Stimulated activated CD4-positive, alpha-beta T cell treated with anti-CD3 and anti-CD28 coated beads, Interleukin-4, amount 100 ng/mL, for 48 hours (primary cell): ENCODE measurements around the gene CTNND2.

Experiments used
- DNase-seq, 2 donors: peaks; one replicate each; pipeline ENCODE4 v3.0.0-alpha.2; 2020; ENCODE audit warnings: low read depth in 2 of 2

Gene CTNND2

DNA sequence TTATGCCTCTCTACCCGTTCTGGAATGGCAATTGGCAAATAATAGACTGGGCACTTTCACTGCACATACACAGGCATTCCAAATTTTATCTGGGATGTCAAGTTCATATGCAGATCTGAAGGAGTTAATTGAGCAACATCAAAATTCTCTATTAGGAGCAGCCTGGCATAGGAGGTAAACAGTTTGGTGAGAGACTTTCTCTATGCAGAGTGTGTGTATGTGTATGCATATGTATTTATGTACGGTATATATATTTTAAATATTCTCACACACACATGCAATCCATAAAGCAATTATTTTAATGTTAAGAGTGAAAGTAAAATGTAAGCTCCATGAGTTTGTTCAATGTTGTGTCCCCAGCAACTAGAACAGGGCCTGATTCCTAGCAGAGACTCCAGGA, 517.8 kb downstream of the CTNND2 start:
- no peak for DNase-seq

DNA sequence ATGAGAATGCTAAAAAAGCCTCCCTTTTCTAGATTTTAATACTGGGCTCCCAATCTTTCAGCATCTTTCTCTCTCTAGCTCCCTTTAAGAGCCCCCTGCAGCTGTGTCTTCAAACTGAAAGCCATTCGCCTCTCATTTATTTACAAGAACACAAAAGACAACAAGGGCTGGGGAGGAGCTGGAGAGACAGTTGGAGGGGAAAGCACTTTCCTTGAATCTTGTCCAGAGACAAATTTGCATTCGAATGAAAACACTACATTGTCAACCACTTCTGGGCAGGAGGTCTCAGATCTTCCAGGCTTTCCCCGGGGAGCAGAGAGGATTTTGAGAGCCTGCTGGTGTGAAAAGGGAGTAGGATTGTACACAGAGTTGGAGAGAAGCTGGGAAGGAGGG, 518.3 kb downstream of the CTNND2 start:
- no peak for DNase-seq

DNA sequence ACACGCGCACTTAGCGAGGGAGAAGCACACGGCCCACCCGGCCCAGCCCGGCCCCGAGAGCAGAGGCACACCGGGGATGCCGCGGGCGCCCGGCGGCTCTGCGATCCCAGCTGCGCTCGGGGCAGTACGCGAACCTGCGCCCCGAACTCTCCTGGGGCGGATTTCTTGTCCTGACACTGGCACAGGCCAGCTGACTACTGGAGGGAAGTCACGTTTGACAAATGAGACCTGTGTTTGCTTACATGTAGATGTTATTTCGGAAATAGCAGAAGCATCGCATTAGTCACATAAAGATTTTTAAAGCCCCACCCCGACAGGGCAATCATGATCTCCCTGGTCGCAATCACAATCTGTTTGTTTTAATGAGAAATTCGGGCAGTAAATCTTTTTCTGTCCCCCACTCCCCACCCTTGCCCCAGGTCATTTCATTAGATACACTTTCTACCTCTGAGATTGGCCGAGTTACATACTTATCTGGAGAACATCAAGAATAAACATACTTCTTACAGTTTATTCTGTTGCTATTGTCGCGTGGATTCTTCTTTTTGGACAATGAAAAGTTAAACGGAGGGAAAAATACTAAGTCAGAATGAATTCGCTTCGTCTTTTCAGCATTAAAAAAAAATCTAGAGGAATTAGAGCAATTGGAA, 518.9 kb downstream of the CTNND2 start:
- no peak for DNase-seq

DNA sequence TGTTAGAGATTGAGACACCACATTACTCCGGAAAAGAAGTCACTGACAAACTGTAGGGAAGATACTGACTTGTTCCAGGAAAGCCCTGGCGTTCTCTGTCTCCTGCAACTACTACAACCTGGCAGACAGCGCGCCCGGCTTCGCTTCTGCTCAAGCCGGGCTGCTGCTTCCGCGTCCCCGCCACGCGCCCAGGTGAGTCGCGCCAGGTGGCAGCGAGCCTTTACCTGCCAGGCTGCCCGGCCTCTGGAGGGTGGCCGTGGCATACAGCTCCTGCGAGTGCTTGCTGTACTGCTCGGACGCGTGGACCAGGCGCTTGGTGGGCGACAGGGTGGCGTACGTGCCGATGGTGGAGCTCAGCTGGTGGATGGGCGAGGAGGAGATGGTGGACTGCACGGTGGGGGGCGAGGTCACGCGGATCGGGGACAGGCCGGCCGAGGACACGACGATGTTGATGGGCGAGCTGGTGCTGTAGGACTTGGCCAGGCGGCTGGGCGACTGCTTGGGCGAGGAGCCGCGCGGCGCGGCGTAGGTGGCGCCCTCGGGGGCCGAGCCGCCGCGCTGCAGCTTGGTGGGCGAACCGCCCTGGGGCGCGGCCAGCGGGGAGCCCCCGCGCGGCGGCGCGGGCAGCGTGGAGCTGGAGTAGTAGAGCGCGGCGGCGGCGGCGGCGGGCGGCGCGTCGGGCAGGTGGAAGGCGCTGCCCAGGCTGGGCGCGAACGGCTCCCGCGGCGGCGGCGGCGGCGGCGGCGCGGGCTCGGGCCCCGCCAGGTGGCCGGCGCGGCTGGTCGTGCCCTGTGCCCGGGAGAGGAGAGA, 519.6 kb downstream of the CTNND2 start:
- no peak for DNase-seq

DNA sequence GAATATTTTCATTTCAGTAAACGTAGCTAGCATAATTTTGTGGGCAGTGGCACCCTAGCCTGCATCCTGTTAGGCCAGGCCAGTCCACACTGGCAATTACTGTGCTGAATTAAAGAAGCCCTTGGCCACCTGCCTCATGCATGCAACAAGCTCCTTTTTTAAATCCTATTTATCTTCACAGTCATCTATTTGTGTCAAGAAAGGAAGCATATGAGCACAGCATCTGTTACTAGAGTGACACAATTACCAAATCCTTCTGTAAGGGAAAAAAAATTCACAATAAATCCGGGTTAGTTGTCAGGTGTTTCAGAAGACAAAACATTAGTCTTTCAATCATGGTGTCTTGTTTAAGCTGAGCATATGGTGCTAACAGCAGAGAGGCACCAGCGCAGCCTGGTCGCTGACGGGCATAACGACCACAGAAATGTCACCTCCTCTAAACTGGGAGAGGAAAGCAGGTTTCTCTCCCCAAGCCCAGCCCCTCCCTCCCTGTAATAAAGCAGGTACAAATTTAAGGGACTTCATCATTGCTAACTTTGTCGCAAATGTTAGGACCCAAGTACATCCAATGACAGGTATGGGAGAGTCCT, 520.6 kb downstream of the CTNND2 start:
- no peak for DNase-seq

DNA sequence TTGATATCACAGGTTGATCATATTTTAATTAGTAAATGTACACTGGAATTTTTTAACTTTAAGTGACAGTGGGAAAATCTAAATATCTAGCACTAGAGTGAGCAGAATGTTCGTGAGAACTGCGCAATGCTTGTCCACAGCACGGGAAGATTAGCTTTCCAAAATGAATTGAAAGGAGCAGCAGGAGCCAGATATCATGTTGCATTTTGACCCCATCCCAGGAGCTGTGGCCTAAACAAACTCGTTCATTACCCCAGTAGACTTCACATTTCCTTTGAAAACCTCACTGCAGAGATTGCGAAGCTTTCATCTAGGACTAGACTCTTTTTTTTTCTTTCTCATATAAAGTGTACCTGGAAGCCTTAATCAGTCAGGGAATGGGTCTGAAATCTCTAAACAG, 525.8 kb downstream of the CTNND2 start:
- DNase-seq = no peak

DNA sequence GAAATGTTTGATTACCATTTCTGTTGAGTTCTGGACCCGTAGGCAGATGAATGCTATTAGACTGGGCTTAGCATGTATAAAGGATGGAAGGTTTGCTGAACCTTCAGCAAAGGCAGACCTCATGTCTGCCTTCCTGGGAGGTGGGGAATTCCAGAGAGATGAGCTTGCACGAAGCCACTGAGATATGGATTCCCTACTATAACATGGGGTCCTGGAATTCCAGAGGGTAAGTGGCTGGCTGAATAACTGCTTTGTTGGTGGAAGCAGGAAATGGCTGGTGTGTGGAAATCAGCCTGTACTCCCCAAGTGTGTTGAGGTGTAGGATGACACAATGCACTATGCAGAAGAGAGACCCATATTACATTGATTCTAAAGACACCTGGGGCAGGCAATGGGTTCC, 526.4 kb downstream of the CTNND2 start:
- DNase-seq = no peak

DNA sequence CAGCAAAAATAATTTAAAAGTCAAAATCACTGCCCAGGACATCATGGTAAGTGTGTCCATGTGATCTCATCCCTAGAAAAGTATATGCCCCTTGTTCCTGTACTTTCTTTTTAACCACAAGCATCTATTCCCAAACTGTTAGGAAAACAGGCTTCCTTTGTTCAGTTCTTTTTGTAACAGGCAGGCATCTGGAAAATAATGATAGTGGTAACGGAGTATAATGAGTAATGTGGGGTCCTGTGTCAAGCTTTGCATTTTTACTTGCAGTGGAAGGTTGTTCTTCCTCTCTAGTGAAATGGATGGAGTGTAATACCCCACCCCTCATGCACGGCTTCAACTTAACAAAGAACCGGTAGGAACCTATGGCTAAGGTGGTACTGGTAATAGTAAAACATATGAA, 532.1 kb downstream of the CTNND2 start:
- no peak for DNase-seq

DNA sequence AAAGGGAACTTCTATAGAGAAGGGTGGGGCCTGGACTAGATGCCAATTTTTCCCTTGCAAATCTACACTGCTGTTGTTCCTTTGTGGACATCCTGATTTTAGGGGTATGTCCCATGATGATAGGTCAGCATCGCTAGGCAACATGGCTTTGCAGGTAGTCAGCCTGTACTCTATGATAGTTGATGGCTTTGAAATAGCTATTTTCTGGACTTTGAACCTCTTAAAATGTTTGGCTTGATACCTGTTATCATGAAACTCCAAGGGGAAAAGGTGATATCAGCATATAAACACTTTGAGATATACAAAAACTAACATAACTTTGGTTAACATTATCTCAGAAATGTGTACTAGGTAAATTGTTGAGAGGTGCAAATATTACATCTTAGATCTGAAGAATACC, 533.2 kb downstream of the CTNND2 start:
- no peak for DNase-seq

DNA sequence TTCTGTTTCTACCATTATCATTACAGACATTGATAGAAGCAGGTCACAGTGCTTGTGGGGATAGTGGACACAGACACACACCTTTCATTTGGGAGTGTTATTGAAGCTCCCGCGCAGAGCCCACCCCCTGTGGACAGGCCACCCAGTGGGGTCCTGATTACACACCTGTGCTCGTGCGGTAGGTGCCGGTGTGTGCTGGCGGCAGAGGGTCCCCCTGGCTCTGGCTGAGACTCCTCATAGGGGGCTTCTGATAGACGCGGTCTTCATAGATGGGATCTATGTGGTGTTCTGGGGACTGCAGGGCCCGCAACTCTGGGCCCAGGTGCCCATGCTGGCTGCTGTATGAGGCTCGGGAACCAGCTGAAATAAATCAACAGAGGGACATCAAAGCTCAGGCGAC, 539.7 kb downstream of the CTNND2 start:
- no peak for DNase-seq

DNA sequence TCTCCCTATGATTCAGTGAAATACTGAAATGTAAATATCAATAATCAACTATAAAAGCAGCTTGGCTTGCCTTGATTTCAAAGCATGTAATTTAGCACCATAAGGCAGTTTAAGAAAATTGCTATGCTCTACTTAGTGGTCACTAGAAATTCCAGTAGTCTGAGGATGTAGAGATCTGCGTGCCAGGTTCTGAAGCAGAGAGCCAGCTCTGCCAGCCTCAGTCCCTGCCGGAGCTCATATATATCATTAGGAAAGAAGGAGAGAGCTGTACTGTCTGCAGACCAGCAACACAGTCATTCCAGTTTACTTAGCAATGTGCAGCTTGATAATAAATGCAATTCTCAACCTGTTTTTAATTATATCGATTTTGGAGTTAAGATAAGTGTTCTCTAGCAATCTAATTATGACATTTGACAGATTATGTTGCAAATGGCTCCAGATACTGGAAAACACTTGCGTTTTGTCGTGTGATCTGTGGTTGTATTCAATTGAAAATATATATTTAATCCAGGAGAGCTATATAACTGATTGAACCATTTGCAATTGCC, 540.5 kb downstream of the CTNND2 start:
- DNase-seq = no peak

DNA sequence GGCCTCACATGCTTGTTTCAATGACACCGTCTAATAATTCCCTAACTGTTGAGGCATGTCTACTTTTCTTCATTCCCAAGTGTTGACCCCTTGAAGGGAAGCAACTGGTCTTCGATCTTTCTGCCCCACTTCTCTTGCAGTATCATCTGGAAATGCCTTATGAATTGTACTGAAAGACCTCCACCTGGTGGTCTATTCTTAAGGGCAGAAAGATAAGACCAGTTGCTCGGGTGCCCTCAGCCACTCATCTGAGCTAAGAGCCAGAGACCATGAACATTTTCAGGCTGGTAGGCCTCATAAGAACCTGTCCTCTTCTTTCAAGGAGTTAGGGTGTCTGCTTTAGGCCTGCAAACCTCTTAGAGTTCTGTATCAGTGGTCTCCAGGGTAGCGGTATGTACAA, 542.5 kb downstream of the CTNND2 start:
- no peak for DNase-seq

DNA sequence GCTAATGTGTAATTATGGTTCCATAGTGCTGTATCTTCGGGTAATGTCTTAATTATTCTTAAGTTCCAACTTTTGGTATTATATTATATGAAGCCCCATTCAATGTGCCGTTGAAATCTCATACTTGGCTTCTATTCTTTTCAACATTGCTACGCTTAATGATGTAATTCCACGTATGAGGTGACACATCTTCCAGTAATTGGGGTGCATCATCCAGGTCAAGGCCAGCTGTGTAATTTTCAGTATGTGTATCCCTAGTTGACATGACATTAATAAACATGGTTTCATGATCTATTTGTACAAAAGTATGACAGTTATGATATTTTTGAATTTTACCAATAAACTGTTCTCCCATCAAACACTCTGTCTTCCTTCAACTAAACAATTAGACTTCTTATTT, 546.3 kb downstream of the CTNND2 start:
- no peak for DNase-seq

DNA sequence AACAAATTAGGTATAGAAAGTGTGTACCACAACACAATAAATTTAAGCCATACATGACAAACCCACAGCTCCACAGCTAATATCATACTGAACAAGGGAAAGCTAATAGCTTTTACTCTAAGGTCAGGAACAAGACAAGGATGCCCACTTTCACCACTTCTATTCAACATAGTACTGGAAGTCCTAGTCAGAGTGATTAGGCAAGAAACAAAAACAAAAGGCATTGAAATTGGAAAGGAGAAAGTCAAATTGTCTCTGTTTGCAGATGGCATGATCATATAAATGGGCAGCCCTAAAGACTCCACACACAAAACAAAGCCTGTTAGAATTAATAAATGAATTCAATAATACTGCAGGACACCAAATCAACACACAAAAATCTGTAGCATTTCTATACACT, 548.8 kb downstream of the CTNND2 start:
- DNase-seq = no peak

DNA sequence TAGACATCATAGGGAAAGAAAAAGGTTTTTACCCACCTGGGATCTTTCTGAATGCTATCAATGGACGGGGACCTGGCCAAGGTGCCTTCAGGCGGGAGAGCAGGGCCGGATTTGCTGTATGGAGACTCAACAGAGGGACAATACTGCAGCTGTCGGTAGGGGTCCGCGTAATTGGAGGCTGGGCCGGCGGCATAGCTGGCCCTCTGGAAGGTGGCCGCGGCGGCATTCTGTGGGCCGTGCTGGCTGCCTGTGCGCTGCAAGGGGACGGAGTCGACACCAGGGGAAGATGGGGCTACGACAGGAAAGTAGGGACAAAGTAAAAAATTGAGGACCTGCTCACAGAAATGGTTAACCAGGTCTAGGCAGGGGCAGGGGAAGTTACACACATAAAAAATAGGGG, 557.9 kb downstream of the CTNND2 start:
- no peak for DNase-seq

DNA sequence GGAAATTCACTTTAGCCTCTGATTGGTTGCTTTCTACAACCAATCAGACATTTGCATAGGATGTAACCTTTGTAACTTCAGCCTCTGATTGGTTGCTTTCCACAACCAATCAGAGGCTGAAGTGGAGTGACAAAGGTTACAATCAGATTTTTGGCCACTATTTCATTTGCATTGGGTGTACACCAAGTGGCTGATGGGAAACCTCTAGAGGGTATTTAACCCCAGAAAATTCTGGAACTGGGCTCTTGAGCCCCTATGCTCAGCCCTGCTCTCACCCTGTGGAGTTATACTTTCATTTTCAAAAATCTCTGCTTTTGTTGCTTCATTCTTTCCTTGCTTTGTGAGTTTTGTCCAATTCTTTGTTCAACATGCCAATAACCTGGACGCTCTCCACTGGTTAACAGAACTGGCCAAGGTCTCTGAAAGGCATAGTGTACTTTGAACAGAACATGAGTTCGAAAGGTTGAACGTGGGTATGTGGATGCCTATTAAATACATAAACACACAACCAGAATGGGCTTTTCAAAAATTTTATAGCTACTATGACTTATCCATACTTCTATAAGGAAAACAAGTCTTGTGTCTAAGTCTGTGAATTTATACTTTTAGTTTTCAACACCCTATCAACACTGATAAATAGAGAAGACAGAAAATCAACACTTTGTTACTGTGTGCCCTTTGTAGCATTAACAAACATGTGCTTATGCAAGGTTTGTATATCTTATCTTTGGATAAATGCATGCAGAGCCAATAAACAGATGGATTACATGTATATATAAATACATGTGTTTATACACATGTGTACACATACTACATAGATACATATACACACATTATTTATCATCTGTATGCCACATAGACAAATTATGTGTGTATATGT, 568.1 kb downstream of the CTNND2 start:
- DNase-seq = no peak

DNA sequence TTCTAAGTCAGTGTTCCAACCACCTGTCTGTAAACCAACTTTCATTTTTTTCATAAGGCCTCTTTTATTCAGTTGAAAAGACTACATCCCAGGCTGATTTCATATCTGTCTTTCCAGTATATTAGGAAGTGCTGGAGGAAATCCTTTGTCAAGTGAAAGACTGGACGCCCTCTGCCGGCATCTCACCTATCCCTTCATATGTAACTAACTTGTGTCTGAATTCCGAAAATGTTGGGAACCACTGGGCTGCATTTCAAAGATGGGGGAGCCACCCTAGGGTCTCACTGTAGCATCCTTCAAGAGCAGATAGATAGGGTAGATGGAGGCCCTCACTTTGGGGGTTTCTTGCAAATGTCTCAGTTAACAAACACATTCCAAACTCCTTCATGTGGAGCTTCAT, 569.8 kb downstream of the CTNND2 start:
- no peak for DNase-seq

DNA sequence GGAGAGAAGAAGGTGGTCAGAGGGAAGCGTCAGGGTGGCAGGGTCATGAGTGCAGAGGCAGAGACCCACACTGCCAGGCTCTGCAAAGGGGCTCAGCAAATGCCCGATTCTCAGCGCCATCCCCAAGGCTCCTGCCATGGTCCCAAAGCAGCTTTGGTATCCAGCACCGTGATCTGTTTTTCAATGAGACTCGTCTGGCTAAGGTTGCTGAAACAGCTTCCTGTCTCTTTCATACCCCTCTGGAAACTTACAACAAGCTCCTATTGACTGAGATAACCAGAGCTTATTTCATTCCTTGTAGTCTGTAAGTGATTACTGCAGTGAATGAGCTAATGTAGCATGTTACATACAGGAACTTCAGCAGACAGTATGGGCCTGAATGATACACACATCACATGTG, 574.6 kb downstream of the CTNND2 start:
- no peak for DNase-seq

DNA sequence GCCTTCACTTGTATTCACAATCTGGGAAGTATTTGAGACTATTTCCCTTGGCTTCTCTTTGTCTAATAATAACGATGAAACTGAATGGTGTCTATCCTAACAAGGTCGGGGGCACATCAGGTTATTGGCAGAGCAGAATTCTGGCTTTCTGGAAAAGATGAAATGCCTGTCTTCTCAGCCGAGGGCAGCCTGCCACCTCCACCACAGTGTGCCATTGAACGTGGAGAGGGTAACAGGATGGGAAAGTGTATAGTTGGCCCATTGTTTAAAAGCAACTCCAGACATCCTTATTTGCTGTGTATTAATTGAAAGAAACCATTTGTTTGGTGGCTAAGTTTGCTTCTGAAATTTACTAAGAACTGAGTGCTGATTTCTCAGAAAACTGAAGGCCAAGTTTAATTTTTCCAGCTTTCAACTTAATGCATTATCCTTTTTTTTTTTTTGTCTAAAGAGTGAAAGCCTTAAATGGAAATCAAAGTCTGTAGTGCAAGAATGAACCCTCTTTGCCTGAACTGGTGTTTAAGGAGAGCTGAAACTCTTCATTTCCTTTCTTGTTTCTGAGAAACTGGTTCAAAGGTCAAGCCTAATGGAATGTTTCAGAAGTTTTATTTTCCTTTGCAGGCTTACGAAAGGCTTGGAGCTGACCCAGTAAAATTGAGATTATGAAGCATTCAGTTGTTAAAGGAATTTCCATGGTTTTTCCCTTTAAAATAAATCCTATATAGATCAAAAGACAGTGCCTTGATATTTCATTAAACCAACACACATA, 579.5 kb downstream of the CTNND2 start:
- no peak for DNase-seq

DNA sequence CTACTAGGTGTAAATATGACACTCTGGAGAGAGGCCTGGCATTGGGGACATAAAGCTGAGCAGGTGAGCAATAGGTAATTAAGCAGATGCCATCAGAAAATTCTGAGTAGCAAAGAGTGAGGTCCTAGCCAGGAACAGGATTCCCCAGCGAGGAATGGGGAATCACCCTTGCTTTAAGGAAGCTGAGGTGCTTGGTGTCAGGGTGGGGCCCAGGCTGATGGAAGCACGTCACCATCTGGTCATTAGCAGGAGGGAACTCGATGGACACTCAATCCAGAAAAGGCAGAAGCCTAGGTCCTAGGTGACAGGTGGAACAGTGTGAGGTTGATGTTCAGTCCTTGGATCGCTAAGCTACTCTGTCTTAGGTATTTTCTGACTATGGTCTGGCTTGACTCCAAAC, 580.5 kb downstream of the CTNND2 start:
- DNase-seq = no peak

DNA sequence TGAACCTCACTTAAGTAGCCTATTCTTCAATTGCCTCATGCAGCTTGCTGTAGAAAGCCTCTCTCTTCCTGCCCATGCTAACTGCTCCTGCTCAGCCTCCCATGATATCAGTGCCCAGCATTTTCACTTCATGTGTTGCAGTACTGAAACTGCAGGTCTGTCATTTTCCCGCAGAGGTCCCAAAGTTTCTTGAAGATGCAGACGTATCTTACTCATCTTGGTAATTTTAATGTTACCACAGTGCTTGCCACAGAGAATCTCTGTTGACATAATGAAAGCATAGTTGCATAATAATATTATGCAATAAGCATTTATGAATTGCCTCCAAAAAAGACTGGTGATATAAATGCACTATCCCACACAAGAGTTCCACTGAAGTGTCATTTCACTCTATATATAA, 582.1 kb downstream of the CTNND2 start:
- DNase-seq = no peak
